Measurements from ENCODE around the gene CACNA2D3.

DNA sequence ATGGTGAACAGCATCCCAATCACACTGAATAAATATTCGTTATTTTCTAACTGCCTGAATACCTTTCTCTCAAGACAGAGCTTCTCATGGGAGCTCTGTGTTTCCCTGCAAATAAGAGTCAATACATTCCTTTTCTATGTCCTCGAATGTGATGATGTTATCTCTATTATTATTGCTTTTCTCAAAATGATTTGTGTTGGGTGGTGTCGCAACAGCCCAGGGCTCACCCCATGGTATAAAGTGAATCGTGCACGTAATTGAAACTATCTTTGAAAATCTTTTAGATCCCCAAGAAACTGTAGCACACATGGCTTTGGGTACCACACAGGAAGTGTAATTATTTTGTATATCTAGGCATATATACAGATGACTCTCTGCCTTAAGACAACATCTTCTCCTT is 996.1 kb downstream of the CACNA2D3 start:
- TF ChIP-seq, protein P1, sequence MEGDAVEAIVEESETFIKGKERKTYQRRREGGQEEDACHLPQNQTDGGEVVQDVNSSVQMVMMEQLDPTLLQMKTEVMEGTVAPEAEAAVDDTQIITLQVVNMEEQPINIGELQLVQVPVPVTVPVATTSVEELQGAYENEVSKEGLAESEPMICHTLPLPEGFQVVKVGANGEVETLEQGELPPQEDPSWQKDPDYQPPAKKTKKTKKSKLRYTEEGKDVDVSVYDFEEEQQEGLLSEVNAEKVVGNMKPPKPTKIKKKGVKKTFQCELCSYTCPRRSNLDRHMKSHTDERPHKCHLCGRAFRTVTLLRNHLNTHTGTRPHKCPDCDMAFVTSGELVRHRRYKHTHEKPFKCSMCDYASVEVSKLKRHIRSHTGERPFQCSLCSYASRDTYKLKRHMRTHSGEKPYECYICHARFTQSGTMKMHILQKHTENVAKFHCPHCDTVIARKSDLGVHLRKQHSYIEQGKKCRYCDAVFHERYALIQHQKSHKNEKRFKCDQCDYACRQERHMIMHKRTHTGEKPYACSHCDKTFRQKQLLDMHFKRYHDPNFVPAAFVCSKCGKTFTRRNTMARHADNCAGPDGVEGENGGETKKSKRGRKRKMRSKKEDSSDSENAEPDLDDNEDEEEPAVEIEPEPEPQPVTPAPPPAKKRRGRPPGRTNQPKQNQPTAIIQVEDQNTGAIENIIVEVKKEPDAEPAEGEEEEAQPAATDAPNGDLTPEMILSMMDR (conservative IDR thresholded peaks at IDR 0.05): no peak
- TF ChIP-seq EZH2 (IDR thresholded peaks at IDR 0.05; ENCODE audit: low read depth): no peak

Measured in PC-9 (cell line).